ENCODE results near the gene TFDP2. TPM values are rescaled to one million over a fixed set of nuclear protein-coding genes. Genes with fewer than 3 reads are reported as not detected.

The TFDP2 gene
- total RNA-seq, 1 experiment from 2014 or later: 43.2 TPM

GRCh38 chr3:142004025-142004424 lies 145.3 kb downstream of the TFDP2 start:
- Mint-ChIP-seq H3K27me3 (ENCODE audit: insufficient read depth, unreplicated experiment) (no peaks in the 10 kb centered on the region), H3K4me1 (ENCODE audit: insufficient read depth, unreplicated experiment) (no peaks in the 10 kb centered on the region), H3K4me3 (ENCODE audit: unreplicated experiment) (no peak overlapping the region), H3K36me3 (ENCODE audit: insufficient read depth, unreplicated experiment) (peaks cover 14% of the 10 kb centered on the region), H3K9me3 (ENCODE audit: unreplicated experiment) (no peaks in the 10 kb centered on the region), H3K27ac (ENCODE audit: low read depth, unreplicated experiment) (no peak overlapping the region)
- no peak for TF ChIP-seq CTCF (IDR thresholded peaks at IDR 0.05; ENCODE audit: unreplicated experiment)
- no peak for DNase-seq (ENCODE audit: unreplicated experiment)
- intact Hi-C loops (cut with micrococcal nuclease): no loop called here
- BruUV-seq (replicated peaks): TSS peak; percentile 14
- POLR2A ChIA-PET: interaction anchor here (0.6 to 1.1 kb wide), 3 partner anchors 9 to 276 kb away, joined by 3 to 4 read pairs (median 3); no protein-coding TSS in a partner anchor
- CTCF ChIA-PET: no interaction called here

- H3K27me3 Mint-ChIP-seq (ENCODE audit: insufficient read depth, unreplicated experiment): no peaks in the 10 kb centered on the region
- no TSS peak for BruUV-seq (replicated peaks)
- ChIA-PET CTCF (interaction anchor here (0.7 kb wide), 1 partner anchor 16 kb away, joined by 3 read pairs; no protein-coding TSS in a partner anchor), POLR2A (interaction anchor here (1.0 kb wide), 1 partner anchor 277 kb away, joined by 3 read pairs; no protein-coding TSS in a partner anchor)
- intact Hi-C loops (cut with micrococcal nuclease): no loop called here
- peaks cover 14% of the 10 kb centered on the region for H3K36me3 Mint-ChIP-seq (ENCODE audit: insufficient read depth, unreplicated experiment)
- TF ChIP-seq CTCF (IDR thresholded peaks at IDR 0.05; ENCODE audit: unreplicated experiment): no peak
- no peaks in the 10 kb centered on the region for H3K9me3 Mint-ChIP-seq (ENCODE audit: unreplicated experiment)
- H3K27ac Mint-ChIP-seq (ENCODE audit: low read depth, unreplicated experiment): no peak overlapping the region
- DNase-seq (ENCODE audit: unreplicated experiment): no peak
- no peak overlapping the region for H3K4me3 Mint-ChIP-seq (ENCODE audit: unreplicated experiment)
- H3K4me1 Mint-ChIP-seq (ENCODE audit: insufficient read depth, unreplicated experiment): no peaks in the 10 kb centered on the region
Observed at GRCh38 chr3:142003291-142003690, 146.1 kb downstream of the TFDP2 start.

GRCh38 chr3:142000325-142000870 lies 148.9 kb downstream of the TFDP2 start:
- intact Hi-C loops (cut with micrococcal nuclease): no loop called here
- H3K27me3 Mint-ChIP-seq (ENCODE audit: insufficient read depth, unreplicated experiment): no peaks in the 10 kb centered on the region
- no peak overlapping the region for H3K4me3 Mint-ChIP-seq (ENCODE audit: unreplicated experiment)
- H3K4me1 Mint-ChIP-seq (ENCODE audit: insufficient read depth, unreplicated experiment): no peaks in the 10 kb centered on the region
- no peak for DNase-seq (ENCODE audit: unreplicated experiment)
- no peaks in the 10 kb centered on the region for H3K9me3 Mint-ChIP-seq (ENCODE audit: unreplicated experiment)
- BruUV-seq (replicated peaks): no TSS peak
- no peak for TF ChIP-seq CTCF (IDR thresholded peaks at IDR 0.05; ENCODE audit: unreplicated experiment)
- ChIA-PET CTCF (no interaction called here), POLR2A (no interaction called here)
- peaks cover 14% of the 10 kb centered on the region for H3K36me3 Mint-ChIP-seq (ENCODE audit: insufficient read depth, unreplicated experiment)
- no peak overlapping the region for H3K27ac Mint-ChIP-seq (ENCODE audit: low read depth, unreplicated experiment)

- TF ChIP-seq CTCF (IDR thresholded peaks at IDR 0.05; ENCODE audit: unreplicated experiment): peak; percentile 35
- intact Hi-C loops (cut with micrococcal nuclease): loop anchor here (1.0 to 2.0 kb wide), 5 partner anchors 36 to 538 kb away; partner anchors contain the start of gene RNF7
- ChIA-PET POLR2A (no interaction called here), CTCF (interaction anchor here (0.6 to 1.1 kb wide), 5 partner anchors 8 to 346 kb away, joined by 3 read pairs; no protein-coding TSS in a partner anchor)
- H3K4me1 Mint-ChIP-seq (ENCODE audit: insufficient read depth, unreplicated experiment): no peaks in the 10 kb centered on the region
- no peaks in the 10 kb centered on the region for H3K27me3 Mint-ChIP-seq (ENCODE audit: insufficient read depth, unreplicated experiment)
- no peaks in the 10 kb centered on the region for H3K9me3 Mint-ChIP-seq (ENCODE audit: unreplicated experiment)
- peak; percentile 23 for DNase-seq (ENCODE audit: unreplicated experiment)
- no TSS peak for BruUV-seq (replicated peaks)
- no peak overlapping the region for H3K27ac Mint-ChIP-seq (ENCODE audit: low read depth, unreplicated experiment)
- peaks cover 14% of the 10 kb centered on the region for H3K36me3 Mint-ChIP-seq (ENCODE audit: insufficient read depth, unreplicated experiment)
- no peak overlapping the region for H3K4me3 Mint-ChIP-seq (ENCODE audit: unreplicated experiment)
Observed at GRCh38 chr3:141998669-141999290, 150.6 kb downstream of the TFDP2 start.
